HG03139 (cell line): ENCODE measurements around the gene AK8.

ENCODE experiments used
- ATAC-seq: cut with Tn5 transposase; IDR thresholded peaks from one replicate; pipeline ENCODE4 v1.9.1; 2021; ENCODE audit not compliant: unreplicated experiment

AK8 gene

DNA sequence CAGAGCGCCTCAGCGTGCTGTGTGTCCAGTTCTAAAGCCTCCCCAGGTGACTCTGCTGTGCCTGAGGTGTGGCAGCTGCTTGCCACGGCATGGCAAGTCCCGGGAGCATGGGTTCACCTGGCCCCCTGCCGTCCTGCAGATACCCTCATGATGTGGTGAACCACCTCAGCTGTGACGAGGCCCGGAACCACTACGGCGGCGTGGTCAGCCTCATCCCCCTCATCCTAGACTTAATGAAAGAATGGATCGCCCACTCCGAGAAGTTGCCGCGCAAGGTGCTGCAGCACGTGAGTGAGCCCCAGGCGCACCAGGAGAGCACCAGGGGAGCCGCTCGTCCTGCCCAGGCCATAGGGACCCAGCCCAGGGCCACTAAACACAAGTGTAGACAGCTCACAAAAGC, 10.1 kb upstream of the AK8 start:
- no peak for ATAC-seq

DNA sequence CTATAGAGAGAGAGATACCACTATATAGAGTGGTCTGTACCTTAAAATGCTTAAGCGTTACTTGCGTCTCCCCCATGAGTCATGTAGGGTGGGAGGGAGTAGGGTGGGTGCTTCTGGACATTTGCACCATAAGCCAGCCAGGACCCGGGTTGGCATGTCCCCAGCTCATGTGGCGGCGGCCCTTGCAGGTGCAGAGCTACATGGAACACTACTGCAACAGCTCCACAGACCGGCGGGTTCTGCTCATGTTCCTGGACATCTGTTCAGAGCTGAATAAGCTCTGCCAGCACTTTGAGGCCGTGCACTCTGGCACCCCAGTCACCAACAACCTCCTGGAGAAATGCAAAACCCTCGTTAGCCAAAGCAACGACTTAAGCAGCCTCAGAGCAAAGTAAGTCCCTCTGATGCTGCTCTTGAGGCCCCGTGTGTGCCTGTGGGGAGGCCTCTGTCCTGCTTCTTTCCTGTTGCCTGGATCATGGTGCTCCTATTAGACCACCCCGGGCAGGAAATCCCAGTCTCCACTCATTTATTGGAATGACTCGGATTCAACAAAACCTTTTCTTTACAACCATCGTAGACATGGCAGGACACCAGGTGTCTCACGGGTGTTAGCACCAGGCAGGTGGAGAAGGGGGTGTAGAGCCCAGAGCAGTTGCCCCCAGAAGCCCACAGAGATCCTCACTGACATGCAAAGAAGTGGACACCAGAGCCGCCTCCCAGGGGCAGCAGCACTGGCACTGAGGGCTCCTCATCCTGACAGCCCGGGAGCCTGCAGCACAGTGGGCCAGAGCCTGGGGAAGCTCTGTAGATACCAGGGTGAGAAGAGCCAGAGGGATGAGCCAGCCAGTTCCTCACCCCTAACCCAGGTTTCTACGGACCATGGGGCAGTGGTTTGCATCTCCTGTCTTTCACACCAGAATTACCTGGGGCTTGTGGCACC, 9.4 kb upstream of the AK8 start:
- ATAC-seq = no peak

DNA sequence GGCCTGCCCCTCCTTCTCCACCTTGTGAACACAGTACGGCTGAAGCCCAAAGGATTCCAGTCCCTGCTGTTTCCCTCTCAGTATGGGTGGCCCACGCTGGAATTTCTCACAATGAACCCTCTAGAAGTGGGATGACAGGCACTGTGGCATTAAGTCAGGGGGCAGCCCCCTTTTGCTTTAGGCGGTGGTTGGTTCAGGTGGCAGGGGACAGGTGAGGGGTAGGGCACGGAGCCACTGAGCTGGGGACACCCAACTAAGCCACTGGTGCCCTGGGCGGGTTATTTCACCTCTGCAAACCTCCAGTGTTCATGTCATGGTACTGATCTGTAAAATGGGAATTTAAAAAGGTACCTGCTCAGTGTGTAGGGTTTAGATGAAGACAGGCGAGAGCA, 8.2 kb upstream of the AK8 start:
- ATAC-seq = no peak

DNA sequence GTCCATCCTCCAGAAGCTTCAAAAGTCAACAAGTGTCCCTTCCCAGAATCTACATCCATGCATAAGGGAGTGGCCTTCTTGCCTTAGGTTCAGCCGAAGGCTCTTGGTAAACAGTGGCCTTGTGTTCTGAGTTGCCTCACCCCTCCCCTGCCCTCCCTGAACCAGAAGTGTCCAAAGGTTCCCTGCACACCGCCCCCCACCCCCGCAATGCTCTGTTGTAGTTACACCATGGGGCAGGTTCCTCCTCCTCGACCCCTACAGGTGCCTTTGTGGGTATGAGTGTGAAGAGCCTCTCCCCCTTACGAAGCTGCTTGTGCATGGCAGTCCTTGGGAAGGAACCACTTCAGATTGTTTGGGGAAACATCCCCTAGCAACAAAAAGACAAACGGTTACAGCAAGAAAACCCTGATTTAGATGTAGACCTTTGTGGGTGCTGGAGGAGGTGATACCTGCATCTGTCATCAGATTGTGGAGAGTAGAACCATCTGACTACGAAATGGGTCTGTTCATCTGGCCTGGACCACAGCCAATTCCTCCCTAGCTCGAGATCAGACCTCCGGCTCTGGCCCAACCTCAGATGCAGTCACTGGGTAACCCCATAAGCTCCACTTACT, 7.7 kb upstream of the AK8 start:
- no peak for ATAC-seq

DNA sequence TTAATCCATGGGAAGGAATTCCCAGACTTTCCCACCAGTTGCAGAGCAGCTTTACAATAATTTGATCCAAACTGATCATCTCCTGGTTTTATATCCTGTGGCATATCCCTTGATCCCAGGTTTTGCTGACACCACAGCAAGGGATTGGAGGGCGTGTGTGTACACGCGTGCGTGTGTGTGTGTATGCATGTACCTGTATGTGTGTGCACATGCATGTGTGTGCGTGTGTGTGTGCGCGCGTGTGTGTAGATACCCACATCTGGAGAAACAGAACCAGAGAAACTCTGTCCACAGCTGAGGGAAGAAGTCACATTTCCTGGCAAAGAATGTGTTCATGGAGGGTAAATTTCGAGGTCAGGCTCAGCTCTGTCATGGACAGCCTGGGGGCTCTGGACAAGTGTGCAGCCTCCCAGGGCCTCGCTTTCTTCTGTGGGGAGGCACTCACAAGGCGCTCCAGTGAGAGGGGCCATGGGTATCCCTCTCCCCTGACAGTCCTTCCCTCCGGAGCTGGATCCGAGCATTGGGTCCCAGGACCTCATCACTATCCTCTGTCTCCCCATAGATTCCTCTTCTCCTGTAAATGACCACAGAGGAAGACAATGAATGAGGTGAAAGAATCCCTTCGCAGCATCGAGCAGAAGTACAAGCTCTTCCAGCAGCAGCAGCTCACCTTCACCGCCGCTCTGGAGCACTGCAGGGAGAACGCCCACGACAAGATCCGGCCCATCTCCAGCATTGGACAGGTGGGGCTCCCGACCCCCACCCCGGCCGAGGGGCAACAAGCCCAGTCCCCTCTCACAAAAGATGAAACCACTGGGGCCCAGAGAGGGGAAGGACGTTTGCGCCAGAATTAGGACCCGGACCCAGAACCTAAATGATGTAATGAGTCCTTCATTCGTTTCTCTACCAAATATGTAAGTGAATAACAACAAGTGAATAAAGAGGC, 5.5 kb upstream of the AK8 start:
- no peak for ATAC-seq

DNA sequence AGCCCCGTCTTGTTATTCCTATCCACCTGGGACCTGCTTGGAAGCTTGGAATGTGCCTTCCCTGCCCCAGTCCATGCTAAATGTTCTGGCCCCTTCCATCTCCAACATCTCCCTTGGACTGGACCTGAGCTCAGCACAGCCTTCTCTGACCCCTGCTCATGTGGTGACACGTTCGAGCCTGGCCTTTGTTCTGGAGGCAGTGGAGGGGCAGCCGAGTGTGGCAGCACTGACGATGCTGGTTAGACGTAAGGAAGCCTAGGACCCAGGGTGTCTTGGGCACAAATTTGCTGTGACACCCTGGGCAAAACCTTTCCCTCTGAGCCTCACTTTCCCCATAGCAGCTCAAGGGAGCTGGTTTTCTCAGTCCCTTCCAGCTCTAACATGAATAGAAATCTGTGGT, 4.5 kb upstream of the AK8 start:
- no peak for ATAC-seq

DNA sequence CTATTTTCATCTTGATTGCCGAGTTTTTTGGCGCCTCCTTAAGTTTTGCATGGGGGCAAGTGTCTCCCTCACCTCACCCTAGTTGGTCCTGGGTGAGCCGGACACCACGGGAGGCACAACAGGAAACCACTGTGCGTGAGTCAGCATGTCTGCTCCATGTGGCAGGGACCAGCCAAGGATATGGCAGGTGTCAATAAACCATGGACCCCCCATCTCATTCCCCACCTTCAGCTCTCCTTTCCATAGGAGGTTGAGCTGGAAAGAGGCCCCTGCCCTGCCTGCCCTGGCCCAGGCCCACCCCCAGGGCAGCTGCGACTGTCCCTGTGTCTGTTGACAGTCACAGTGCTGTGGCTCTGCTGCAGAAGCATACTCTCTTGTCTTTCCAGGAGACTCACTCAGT, 3.7 kb upstream of the AK8 start:
- ATAC-seq = no peak

DNA sequence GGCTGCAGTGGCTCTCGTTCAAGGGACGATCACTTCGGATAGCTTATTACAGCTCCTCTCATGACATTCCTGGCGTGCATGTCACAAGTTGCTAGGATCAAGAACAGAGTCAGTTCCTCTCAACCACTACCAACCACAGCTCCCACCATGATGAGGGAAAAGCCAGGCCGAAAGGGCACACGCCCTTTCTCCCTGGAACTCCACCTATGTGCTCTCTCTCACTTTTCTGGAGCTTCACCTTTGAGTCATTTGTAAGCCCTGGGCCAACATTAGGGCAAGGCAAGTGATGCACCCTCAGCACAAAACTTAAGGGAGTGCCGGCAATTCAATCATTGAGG, 2.2 kb upstream of the AK8 start:
- ATAC-seq = no peak

DNA sequence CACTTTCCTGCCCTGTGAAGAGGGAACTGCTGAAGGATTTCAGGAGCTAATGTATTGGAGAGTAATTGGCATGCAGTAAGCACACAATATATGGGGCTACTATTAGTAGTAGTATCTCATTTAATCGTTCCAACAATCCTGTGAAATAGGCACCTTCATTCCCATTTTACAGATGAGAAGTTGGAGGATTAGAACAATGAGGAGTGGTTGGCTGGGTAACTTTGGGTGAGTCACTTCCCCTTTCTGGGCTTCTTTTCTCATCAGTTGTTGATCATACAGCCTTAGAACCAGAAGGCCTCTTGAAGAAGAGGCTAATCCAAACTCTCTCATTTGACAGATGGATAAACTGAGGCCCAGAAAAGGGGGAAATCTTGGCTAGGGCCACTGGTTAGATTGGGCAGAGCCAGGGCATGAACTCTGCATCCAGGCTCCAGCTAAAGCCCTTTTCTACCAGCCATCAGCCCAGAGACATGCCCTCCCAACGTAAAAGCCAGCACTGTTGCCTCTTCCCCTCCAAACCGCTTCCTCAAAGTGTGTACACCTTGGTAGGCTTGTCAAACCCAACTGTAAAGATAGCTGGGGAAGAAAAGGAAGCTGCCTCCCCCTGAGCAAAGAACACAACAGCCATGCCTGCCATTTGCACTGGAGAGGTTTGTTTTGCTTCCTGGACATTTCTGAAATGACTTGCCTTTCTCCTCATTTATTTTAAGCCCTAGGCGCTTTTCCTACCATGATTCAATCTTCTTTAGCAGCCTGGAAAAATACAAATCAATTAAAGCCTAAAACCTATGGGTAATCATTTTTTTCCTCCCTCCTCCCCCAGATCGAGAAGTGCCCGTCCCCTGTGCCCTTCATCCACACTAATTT, 1.6 kb upstream of the AK8 start:
- no peak for ATAC-seq

DNA sequence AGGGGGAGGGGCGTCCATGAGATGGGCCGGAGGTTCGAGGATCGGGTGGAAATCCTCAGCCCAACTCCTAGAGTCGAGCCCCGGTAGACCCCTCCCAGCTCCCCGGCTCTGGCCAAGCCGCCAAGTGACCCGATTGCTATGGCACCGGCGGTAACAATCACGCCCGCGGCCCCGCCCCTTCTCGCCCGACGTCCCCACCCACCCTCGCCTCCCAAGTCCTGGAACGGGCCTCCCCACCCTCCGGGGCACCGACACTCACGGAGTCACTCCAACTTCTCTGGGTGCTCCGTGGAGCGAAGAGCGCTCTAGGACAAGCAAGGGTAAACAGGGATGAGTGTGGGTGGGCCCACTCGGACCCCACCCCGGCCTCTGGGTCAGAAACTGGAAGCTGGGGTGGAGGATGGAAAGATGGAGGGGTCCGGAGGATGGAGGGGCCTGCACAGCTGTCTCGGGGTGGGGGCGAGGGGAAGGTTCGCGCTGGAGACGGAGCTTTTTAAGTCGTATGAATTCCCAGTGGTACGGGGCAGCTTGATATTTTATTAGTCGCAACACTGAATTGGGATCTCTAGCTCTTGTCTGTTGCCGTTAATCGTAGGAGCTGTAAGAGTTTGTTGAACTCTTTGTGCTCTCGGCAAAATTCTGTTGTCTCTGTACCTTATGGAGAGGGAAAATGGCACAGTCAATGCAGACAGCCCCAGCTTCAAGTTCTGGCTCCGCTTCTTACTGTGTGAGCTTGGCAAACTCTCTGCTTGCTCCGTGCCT, 792 bp upstream of the AK8 start, which contains the start of gene SPACA9:
SPACA9 (plus strand) TSS at position 204 of the 762 bp plus-strand sequence. CDS start 5,050 bp downstream, outside the sequence.
- ATAC-seq = no peak

DNA sequence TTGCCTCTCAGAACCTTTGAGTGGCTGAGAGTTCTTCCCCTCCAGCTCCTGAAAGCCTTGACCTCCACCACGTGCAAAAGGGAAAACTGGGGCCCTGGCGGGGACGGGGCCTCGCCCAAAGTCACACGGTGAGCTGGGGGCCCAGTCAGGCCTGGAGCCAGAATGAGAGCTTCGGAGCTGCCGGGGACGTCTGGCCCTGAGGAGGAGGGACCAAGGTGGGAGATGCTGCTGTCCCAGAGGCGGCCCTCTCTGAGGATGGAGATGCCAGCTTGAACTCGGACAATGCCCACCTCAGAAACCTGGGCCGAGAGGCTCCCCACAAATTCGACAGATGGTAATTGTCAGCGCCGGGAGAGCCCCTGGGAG, 643 bp downstream of the AK8 start:
- no peak for ATAC-seq

DNA sequence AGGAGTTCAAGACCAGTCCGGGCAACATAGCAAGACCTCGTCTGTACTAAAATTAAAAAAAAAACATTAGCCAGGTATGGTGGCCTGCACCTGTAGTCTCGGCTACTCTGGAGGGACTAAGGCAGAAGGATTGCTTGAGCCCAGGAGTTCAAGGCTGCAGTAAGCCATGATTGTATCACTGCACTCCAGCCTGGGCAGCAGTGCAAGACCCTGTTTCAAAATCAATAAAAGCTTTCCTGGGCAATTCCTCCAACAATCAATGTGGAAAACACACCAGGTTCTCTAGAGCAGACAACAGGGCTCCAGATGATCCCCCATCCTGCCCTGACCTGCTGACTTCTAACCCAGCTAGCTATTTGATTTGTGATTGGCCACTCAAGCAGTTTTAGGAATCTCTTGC, 1.2 kb downstream of the AK8 start:
- no peak for ATAC-seq

DNA sequence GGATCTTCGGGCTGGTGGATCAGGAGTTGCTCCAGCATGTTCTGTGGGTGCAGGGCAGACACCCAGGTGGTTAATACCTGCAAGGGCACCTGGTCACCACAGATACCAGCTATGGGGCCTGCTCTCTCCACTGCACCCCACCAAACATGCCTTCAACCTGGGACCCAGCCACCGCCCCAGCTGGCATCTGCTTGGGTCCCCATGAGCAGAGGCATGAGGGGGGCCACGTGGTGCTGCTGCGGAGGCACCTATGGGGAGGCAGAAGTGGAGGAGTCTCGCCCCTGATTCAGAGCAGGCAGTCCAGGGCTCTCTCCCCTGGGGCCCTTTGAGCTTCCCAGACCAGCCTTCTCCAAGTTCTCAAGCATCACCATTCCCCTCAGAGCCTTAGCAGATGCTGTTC, 2.9 kb downstream of the AK8 start:
- ATAC-seq = no peak

DNA sequence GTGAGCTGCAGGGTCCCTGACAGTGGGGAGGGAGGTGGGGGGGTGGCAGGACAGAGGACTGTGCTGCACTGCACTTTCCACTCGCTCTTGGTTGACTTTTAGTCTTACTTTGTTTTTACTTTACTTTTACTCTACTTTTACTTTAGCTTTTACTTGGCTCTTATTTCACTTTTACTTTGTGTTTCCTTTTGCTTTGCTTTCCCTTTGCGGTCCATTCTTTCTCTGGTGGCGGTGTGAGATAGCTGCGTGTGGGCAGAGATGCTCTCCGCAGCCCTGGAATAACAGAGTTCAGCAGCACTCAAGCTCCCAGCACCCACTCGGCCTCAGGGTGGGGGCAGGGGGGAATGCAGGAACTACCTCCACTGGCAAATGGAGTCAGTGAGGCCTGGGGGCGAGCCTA, 4.7 kb downstream of the AK8 start:
- no peak for ATAC-seq

DNA sequence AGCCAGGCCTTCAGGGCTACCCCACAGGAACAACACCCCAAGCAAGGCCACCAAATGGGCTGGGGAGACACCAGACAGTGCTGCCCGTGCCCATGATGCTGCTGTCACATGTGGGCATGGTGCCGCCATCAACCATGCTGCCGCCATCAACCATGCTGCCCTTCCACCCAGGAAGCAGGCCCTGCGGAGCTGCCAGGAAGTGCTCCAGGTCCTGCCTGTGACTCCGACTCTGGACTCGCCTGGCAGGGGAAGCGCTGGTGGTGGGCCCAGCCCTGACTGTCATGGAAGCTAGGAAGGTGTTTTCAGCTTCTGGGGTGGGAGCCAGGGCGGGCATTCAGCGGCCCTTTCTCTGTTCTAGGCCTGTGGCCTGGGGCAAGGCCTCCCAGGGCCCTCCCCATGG, 8.8 kb downstream of the AK8 start:
- no peak for ATAC-seq

DNA sequence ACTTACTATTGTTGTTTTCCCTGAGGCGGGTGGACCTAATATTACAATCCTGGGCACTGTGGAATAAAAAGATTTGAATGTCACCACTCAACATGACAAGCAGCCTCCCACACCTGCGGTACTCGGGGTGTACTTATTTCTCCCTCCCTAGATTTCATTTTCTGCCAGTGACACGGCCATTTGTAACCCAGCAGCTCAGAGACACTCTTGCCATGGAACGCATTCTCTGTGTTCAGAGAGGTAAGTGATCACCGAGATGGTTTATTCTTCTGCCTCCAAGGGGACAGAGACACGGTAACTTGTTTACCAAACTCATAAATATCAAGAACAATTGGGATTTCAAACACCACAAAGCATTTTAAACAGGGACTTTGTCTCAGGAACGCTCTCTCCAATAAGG, 11.2 kb downstream of the AK8 start:
- no peak for ATAC-seq

DNA sequence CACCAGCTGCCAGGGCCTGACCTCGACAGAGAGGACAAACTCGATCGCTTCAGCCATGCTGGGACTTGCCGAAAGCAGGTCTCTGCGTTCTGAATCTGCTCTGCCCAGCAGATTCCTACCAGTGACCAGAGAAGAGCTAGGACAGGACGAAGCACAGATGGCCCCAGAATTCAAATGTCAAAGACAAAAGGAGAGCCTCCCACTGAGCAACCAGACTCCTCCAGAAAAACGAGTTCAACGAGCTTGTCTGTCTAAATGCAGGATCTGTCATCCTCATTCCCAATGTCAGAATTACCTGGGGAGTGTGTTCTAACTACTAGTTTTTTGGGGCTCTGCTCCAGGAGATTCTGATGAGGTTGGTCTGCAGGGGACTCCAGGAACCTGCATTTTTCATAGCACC, 13.4 kb downstream of the AK8 start:
- no peak for ATAC-seq

DNA sequence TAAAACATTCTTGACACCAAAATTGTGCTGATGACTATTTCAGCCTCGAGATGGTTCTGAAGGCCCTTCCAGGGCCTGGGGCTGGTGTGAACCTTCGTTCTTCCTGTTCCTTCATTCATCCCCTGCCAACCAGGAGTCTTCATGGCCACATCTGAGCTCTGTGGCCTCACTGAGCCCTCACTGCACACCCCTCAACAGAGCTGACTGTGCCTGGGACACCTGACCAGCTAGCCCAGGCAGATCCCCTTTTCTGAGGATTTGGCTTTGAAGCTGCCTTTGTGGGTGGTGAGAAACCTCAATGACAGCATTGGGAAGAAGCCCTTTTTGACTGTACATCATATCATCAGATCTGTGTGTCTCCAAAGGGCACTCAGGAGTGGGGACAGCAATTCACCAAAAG, 13.8 kb downstream of the AK8 start:
- ATAC-seq = no peak

DNA sequence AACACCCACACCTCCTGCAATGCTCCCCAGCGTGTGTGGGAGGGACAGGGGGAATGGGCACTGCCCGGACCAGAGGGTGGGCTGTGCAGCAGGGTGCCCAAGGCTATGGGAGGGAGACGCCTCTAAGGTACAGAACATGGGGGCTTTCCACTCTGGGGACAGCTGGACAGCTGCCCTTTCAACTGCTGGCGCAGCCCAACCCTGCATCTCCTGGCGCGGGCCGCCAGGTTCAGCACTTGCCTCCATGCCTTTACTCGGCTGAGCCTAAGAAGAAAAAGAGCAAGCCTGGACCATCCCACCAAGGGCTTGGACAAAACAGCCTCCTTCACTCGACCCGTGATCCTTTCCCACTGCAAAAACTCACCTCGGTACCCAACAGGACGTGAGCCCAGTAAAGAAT, 15.0 kb downstream of the AK8 start:
- no peak for ATAC-seq

DNA sequence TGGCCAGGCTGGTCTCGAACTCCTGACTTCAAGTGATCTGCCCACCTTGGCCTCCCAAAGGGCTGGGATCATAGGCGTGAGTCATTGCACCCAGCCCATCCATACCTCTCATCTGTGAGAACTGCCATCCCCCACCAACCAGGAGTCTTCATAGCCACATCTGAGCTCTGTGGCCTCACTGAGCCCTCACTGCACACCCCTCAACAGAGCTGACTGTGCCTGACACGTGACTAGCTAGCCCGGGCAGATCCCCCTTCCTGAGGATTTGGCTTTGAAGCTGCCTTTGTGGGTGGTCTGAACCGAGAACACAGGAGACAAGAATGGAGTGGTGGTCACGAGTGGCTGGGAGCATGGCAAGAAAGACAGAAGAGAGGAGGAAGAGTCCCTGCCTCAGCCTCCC, 15.6 kb downstream of the AK8 start:
- no peak for ATAC-seq
